Activated CD4-positive, alpha-beta T cell treated with anti-CD3 and anti-CD28 coated beads, Interleukin-2, amount 50 U/mL, for 48 hours (primary cell): ENCODE measurements around the gene PIGH.
A peak's percentile ranks its signal among the peaks of the same experiment; 100 is the strongest.
"Not testable (repeated sequence)": the region's sequence is repeated elsewhere in the genome, so short reads cannot be mapped to it uniquely, and the experiment has no call there.

ENCODE experiments used
- DNase-seq, 2 experiments: peaks; one replicate each; pipeline ENCODE4 v3.0.0-alpha.2; 2020

PIGH gene

GRCh38 chr14:67607646-67608045, 7.6 kb upstream of the PIGH start:
- no peak for DNase-seq

GRCh38 chr14:67602995-67603545, 3.0 kb upstream of the PIGH start:
- DNase-seq: no peak

GRCh38 chr14:67602076-67602475, 2.0 kb upstream of the PIGH start:
- DNase-seq: no peak

- DNase-seq: not testable (repeated sequence)
These were observed 500 bp upstream of the PIGH start for GRCh38 chr14:67600562-67600974.

GRCh38 chr14:67595392-67595791, 4.7 kb downstream of the PIGH start:
- DNase-seq: no peak

- not testable (repeated sequence) for DNase-seq
These were observed 6.4 kb downstream of the PIGH start for GRCh38 chr14:67593650-67594049.

GRCh38 chr14:67589204-67589770, 10.8 kb downstream of the PIGH start:
- no peak for DNase-seq

GRCh38 chr14:67586369-67586768, 13.7 kb downstream of the PIGH start:
- no peak for DNase-seq

GRCh38 chr14:67584978-67585377, 15.1 kb downstream of the PIGH start:
- no peak for DNase-seq

GRCh38 chr14:67583711-67584644, 16.1 kb downstream of the PIGH start:
- DNase-seq: peak; percentile 25 to 32

GRCh38 chr14:67582061-67582460, 18.0 kb downstream of the PIGH start:
- no peak for DNase-seq

- no peak for DNase-seq
These were observed 18.4 kb downstream of the PIGH start for GRCh38 chr14:67581643-67582042.

- no peak for DNase-seq
These were observed 19.5 kb downstream of the PIGH start for GRCh38 chr14:67580336-67581171.

- no peak for DNase-seq
These were observed 20.4 kb downstream of the PIGH start for GRCh38 chr14:67579636-67580035.

GRCh38 chr14:67579040-67579439, 21.0 kb downstream of the PIGH start:
- no peak for DNase-seq

- DNase-seq: no peak
These were observed 21.9 kb downstream of the PIGH start for GRCh38 chr14:67577909-67578749.

- DNase-seq: no peak
These were observed 22.8 kb downstream of the PIGH start for GRCh38 chr14:67577181-67577808.

- no peak for DNase-seq
These were observed 23.7 kb downstream of the PIGH start for GRCh38 chr14:67576216-67576955.

- no peak for DNase-seq
These were observed 24.4 kb downstream of the PIGH start for GRCh38 chr14:67575684-67576083.

- DNase-seq: no peak
These were observed 25.3 kb downstream of the PIGH start for GRCh38 chr14:67574806-67575205.

- no peak for DNase-seq
These were observed 25.9 kb downstream of the PIGH start for GRCh38 chr14:67574156-67574555.
